Endothelial cell of umbilical vein (primary cell): ENCODE results near the gene NRARP. TPM values are rescaled to one million over a fixed set of nuclear protein-coding genes. Genes with fewer than 3 reads are reported as not detected.

Experiments
- BruUV-seq: library from RNA; stranded (reverse); fragments of 400-500 nt; replicated peaks from 2 replicates; lab custom pipeline; 2021; lab: Mats Ljungman, UMichigan
- CTCF ChIA-PET: fragments of 300-600, 350-600 bp; sonication (Branson Sonifier 250); formaldehyde crosslinking; loops from one replicate; lab custom pipeline; 2021; ENCODE audit warnings: antibody characterized with exemption, inconsistent platforms; lab: Charles Lee
- POLR2A ChIA-PET: fragments of 300-600, 350-600 bp; sonication (Branson Sonifier 250); formaldehyde crosslinking; loops from one replicate; lab custom pipeline; 2021; ENCODE audit warnings: antibody characterized with exemption, inconsistent platforms; lab: Charles Lee
- DNase-seq: peaks from one replicate; pipeline ENCODE4 v3.0.0-alpha.2; 2011; ENCODE audit warnings: low read depth, low spot score
- FAIRE-seq: peaks from 2 replicates; lab custom pipeline; 2011; peaks lifted over from hg19 to GRCh38; lab: Jason Lieb, UNC
- H2AFZ ChIP-seq: 2 replicates; pipeline ENCODE4 v1.6.0; 2012; ENCODE audit warnings: low read depth, low read length, control low read depth, inconsistent platforms
- H3K27ac ChIP-seq: 2 replicates; pipeline ENCODE4 v1.5.1; 2011; ENCODE audit warnings: low read depth, mild to moderate bottlenecking, control low read depth, low read length, moderate library complexity; ENCODE audit not compliant: insufficient read depth
- H3K27me3 ChIP-seq, 2 experiments: 2 replicates each; pipeline versions ENCODE4 v1.6.0 to v1.6.1; 2011; ENCODE audit warnings: low read length in 2 of 2, mixed read lengths in 1 of 2; ENCODE audit not compliant: control insufficient read depth in 2 of 2, insufficient read depth in 2 of 2
- H3K36me3 ChIP-seq, 2 experiments: 2 replicates in 1 of 2; 3 replicates in 1 of 2; pipeline ENCODE4 v1.5.1; 2011; ENCODE audit warnings: low read length in 2 of 2, mild to moderate bottlenecking in 1 of 2, moderate library complexity in 1 of 2; ENCODE audit not compliant: control insufficient read depth in 2 of 2, insufficient read depth in 2 of 2; ENCODE audit errors: extremely low read depth in 1 of 2
- H3K4me1 ChIP-seq: 3 replicates; pipeline ENCODE4 v1.5.1; 2011; ENCODE audit warnings: mild to moderate bottlenecking, low read length; ENCODE audit not compliant: control insufficient read depth, insufficient read depth; ENCODE audit errors: extremely low read depth
- H3K4me2 ChIP-seq: 2 replicates; pipeline ENCODE4 v1.6.1; 2011; ENCODE audit warnings: low read length, control low read depth, mixed read lengths; ENCODE audit not compliant: insufficient read depth
- H3K4me3 ChIP-seq, 3 experiments: fragments of 200-600 bp in 1 of 3; sonication (generic), shearing (Covaris generic) in 1 of 3; replicated peaks in 1 of 3; 2 replicates each; pipeline ENCODE4 v1.5.1; 2011 to 2016; ENCODE audit warnings: control low read depth in 3 of 3, low read length in 3 of 3, mild to moderate bottlenecking in 2 of 3, inconsistent platforms in 1 of 3, low read depth in 1 of 3, moderate library complexity in 1 of 3; ENCODE audit not compliant: insufficient read depth in 1 of 3
- H3K79me2 ChIP-seq: 2 replicates; pipeline ENCODE4 v1.6.0; 2012; ENCODE audit warnings: low read length, inconsistent platforms; ENCODE audit not compliant: control insufficient read depth, insufficient read depth
- H3K9ac ChIP-seq: replicated peaks from 2 replicates; pipeline ENCODE3; 2011; ENCODE audit warnings: low read length, control low read depth; ENCODE audit not compliant: insufficient read depth; ENCODE audit errors: extremely low read depth
- H3K9me1 ChIP-seq: replicated peaks from 3 replicates; pipeline ENCODE4 v1.6.0; 2011; ENCODE audit warnings: mild to moderate bottlenecking, low read length; ENCODE audit not compliant: control insufficient read depth, insufficient read depth; ENCODE audit errors: extremely low read depth
- H3K9me3 ChIP-seq: replicated peaks from 2 replicates; pipeline ENCODE4 v1.5.1; 2012; ENCODE audit warnings: low read length, inconsistent platforms; ENCODE audit not compliant: control insufficient read depth, insufficient read depth
- H4K20me1 ChIP-seq: replicated peaks from 2 replicates; pipeline ENCODE3; 2011; ENCODE audit warnings: mild to moderate bottlenecking, low read length; ENCODE audit not compliant: control insufficient read depth, insufficient read depth; ENCODE audit errors: extremely low read depth
- FOS ChIP-seq: IDR thresholded peaks from 2 replicates; pipeline ENCODE4 v1.6.1; 2011; ENCODE audit warnings: mild to moderate bottlenecking, low read length, moderate library complexity, borderline replicate concordance; ENCODE audit not compliant: insufficient read depth
- GATA2 ChIP-seq: IDR thresholded peaks from 2 replicates; pipeline ENCODE4 v1.7.0; 2011; ENCODE audit warnings: low read depth, mild to moderate bottlenecking, moderate library complexity, mixed read lengths, low read length; ENCODE audit not compliant: insufficient read length, insufficient read depth
- JUN ChIP-seq: IDR thresholded peaks from 2 replicates; pipeline ENCODE4 v1.6.1; 2011; ENCODE audit warnings: borderline replicate concordance, low read depth; ENCODE audit not compliant: insufficient read length, insufficient read depth
- MYC ChIP-seq: IDR thresholded peaks from one replicate; pipeline ENCODE4 v1.6.1; 2011; ENCODE audit warnings: mild to moderate bottlenecking, low read depth, low read length
- POLR2A ChIP-seq: IDR thresholded peaks from 2 replicates; pipeline ENCODE4 v1.6.1; 2012; ENCODE audit warnings: low read depth, mild to moderate bottlenecking, control low read depth, low read length
- POLR2AphosphoS5 ChIP-seq: IDR thresholded peaks from 2 replicates; pipeline ENCODE4 v1.6.1; 2012; ENCODE audit warnings: low read depth, mild to moderate bottlenecking, control low read depth, low read length, moderate library complexity; ENCODE audit not compliant: insufficient read depth
- dilution Hi-C: fragments of 300-500 bp; cut with MboI; formaldehyde crosslinking; loops from one replicate; pipeline ENCODE4 v1.15.0; 2019; ENCODE audit warnings: low sequenced_read_pairs; ENCODE audit not compliant: extremely low pct_ligation_motif_present
- intact Hi-C: fragments of 100-400 bp; cut with micrococcal nuclease; formaldehyde crosslinking; loops from one replicate; pipeline ENCODE4 v1.10.0; 2022
- polyA plus RNA-seq, 4 experiments: library from polyadenylated mRNA; depleted of rRNA in 3 of 4; stranded (reverse) in 3 of 4; unstranded in 1 of 4; fragments of >200 nt; gene quantifications; 2 replicates each; pipeline versions ENCODE4 v1.2.1 to v1.2.3, GENCODE V29; 2011 to 2012; ENCODE audit warnings: missing spikeins in 1 of 4
- total RNA-seq: library from RNA; stranded (reverse); gene quantifications from 2 replicates; pipeline ENCODE4 v1.2.3, GENCODE V29; 2021
- TF ChIP-seq, protein P1 (sequence below): IDR thresholded peaks from 2 replicates; pipeline ENCODE4 v1.6.1; 2011; ENCODE audit not compliant: insufficient read depth, insufficient read length

Gene NRARP
- total and polyA plus RNA-seq, 2 donors (not counting 3 experiments of a cell fraction or from before 2014, with no cell fraction given): 50.0 to 72.9 TPM

- Histone ChIP-seq H3K4me3 (peak overlapping the region in 2 of 3 experiments; percentile 70 to 83), H3K79me2 (peaks cover 26% of the 10 kb centered on the region), H3K9ac (peak overlapping the region; percentile 53), H3K9me3 (no peaks in the 10 kb centered on the region), H3K27ac (peak overlapping the region; percentile 93), H2AFZ (no peak overlapping the region), H3K9me1 (no peaks in the 10 kb centered on the region), H3K4me2 (peak overlapping the region; percentile 84), H4K20me1 (no peaks in the 10 kb centered on the region), H3K36me3 (no peaks in the 10 kb centered on the region), H3K4me1 (peaks cover 55% of the 10 kb centered on the region), H3K27me3 (no peaks in the 10 kb centered on the region)
- no peak for FAIRE-seq
- DNase-seq: no peak
- ChIA-PET CTCF (interaction anchor here (0.7 to 1.5 kb wide), 6 partner anchors 12 to 270 kb away, joined by 3 to 7 read pairs (median 3); partner anchors contain the start of genes EXD3, NOXA1 and NSMF), POLR2A (interaction anchor here (1.5 kb wide), 1 partner anchor 58 kb away, joined by 3 read pairs; the partner anchor contains the start of gene TUBB4B)
- no peak for TF ChIP-seq GATA2
- TF ChIP-seq POLR2A: no peak
- no peak for TF ChIP-seq JUN
- TF ChIP-seq MYC: no peak
- TF ChIP-seq FOS: no peak
- TF ChIP-seq, protein P1, sequence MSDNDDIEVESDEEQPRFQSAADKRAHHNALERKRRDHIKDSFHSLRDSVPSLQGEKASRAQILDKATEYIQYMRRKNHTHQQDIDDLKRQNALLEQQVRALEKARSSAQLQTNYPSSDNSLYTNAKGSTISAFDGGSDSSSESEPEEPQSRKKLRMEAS: no peak
- no peak for TF ChIP-seq POLR2AphosphoS5
- dilution Hi-C loops (no loop called here), intact Hi-C loops (loop anchor here (2.0 kb wide), 1 partner anchor 56 kb away; no protein-coding TSS in a partner anchor)
- no TSS peak for BruUV-seq
Observed at GRCh38 chr9:137299203-137299565, 2.9 kb downstream of the NRARP start.
